Endothelial cell of umbilical vein (primary cell): ENCODE measurements around the gene GRID2.

Source experiments
- CTCF ChIP-seq, 2 donors: IDR thresholded peaks; 1 replicate in 1 of 2; 2 replicates in 1 of 2; pipeline ENCODE4 v1.5.1; 2011; ENCODE audit warnings: low read length in 2 of 2, mild to moderate bottlenecking in 2 of 2, moderate library complexity in 2 of 2, control low read depth in 1 of 2, inconsistent platforms in 1 of 2, low read depth in 1 of 2; ENCODE audit not compliant: insufficient read depth in 1 of 2; ENCODE audit errors: extremely low read depth in 1 of 2
- EZH2 ChIP-seq: IDR thresholded peaks from 2 replicates; pipeline ENCODE4 v1.6.1; 2012; ENCODE audit warnings: borderline replicate concordance, low read depth, mild to moderate bottlenecking, moderate library complexity, low read length, inconsistent platforms; ENCODE audit not compliant: severe bottlenecking
- MAX ChIP-seq: IDR thresholded peaks from 2 replicates; pipeline ENCODE4 v1.6.1; 2011; ENCODE audit not compliant: insufficient read depth, insufficient read length
- MYC ChIP-seq: IDR thresholded peaks from one replicate; pipeline ENCODE4 v1.6.1; 2011; ENCODE audit warnings: mild to moderate bottlenecking, low read depth, low read length
- POLR2A ChIP-seq: IDR thresholded peaks from 2 replicates; pipeline ENCODE4 v1.6.1; 2012; ENCODE audit warnings: low read depth, mild to moderate bottlenecking, control low read depth, low read length
- POLR2AphosphoS5 ChIP-seq: IDR thresholded peaks from 2 replicates; pipeline ENCODE4 v1.6.1; 2012; ENCODE audit warnings: low read depth, mild to moderate bottlenecking, control low read depth, low read length, moderate library complexity; ENCODE audit not compliant: insufficient read depth

GRCh38 chr4:93718233-93718632, 1414.5 kb downstream of the GRID2 start:
- no peak for TF ChIP-seq CTCF (IDR thresholded peaks at IDR 0.05; ENCODE audit: extremely low read depth in 1 of 2, insufficient read depth in 1 of 2, low read depth in 1 of 2, low read length in 2 of 2)
- no peak for TF ChIP-seq POLR2AphosphoS5
- no peak for TF ChIP-seq EZH2
- TF ChIP-seq POLR2A: no peak
- TF ChIP-seq MYC: no peak
- no peak for TF ChIP-seq MAX
